Stimulated activated CD8-positive, alpha-beta memory T cell treated with anti-CD3 and anti-CD28 coated beads, Interleukin-2, amount 100 ng/mL, for 48 hours (primary cell): ENCODE measurements around the gene SEMA5A.

Experiments used
- DNase-seq, 2 donors: peaks; one replicate each; pipeline ENCODE4 v3.0.0-alpha.2; 2020; ENCODE audit warnings: low read depth in 2 of 2

SEMA5A gene

GRCh38 chr5:9515436-9515835 is 30.4 kb downstream of the SEMA5A start:
- no peak for DNase-seq

- no peak for DNase-seq
Observed at GRCh38 chr5:9514968-9515367, 30.9 kb downstream of the SEMA5A start.

DNA sequence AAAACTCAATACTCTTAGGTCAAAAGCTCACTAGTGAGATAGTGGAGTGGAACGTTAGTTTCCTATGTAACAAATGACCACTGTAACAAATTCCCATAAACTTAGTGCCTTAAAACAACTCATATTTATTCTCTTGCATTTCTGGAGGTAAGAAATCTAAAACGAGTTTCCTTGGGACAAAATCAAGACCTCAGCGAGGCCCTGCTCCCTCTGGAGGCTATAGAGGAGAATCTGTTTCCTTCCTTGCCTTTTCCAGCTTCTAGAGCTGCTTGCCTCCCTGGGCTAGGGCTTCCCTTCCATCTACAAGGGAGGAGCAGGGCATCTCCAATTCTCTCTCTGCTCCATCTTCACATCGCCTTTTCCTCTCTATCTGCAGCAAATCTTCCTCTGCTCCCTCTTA is 32.0 kb downstream of the SEMA5A start:
- DNase-seq, result no peak

DNA sequence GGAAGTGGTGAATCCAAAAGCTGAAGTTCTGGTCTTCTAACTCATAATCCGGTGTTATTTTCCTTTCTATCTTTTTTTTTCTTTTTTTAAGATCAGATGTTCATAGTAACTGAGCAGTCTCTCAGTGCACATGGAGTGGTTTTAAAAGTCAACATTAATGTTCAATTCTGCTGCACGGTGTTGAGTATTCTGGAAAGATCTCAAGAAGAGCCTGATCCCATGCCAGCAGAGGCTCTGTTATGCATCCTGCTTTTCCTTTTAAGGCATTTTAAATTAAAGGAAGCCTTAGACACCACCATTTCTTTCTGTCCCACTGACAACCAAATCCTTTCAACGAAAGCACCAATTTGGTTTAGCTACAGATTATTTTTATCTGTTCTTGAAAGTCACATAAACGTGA is 33.4 kb downstream of the SEMA5A start:
- no peak for DNase-seq

DNA sequence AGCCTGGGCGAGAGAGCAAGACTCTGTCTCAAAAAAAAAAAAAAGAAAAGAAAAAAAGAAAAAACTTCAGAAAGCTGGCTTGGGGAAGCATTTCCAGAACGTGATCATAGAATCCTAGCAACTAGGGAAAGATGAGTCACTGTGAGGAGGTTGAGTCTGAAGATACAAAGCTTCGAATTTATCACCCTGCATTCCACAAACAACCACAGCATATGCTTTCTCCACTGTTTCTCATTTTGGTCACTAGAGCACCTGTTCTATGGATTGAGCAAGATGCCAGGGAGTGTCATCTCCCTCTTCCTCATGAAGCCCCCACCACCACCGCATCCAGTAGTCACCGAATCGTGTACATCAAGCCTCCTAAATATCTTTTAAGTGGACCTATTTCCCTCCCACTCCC is 37.9 kb downstream of the SEMA5A start:
- DNase-seq, result no peak

DNA sequence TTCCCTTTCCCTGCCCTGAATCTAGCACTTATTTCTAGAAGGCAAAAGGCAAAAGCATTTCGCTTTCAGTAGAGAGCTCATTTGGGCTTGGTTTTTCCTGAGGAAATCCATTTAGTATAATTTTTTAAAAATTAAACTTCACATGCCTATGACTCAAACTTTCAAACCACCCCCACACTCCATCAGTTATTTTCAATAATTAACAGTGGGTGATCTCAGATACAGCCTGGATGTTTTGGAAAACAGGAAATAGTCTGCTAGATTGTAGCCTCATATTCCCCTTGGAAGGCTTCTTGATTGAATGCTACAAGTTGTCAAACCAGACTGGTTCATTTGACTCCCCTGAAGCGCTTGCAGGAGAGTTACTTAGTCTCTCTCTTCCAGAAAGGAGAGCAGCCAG is 40.6 kb downstream of the SEMA5A start:
- no peak for DNase-seq

DNA sequence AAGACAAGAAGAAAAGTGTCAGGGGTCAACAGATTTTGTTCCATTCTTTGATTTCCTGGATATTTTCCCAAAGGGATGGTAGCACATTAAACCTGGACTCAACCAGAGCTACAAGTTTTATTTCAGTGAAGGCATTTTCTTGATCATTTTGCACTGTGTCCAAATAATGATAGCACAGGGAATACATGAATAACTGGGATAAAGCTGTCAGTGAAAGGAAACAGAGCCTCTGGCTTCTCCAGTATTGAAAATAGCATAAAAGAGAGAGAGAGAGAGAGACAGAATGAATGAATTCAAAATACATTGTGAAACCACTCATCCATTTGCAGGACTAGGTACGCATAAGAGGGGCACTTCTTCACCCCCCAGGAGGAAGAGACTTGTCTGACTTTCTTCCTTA is 43.0 kb downstream of the SEMA5A start:
- DNase-seq, result no peak

DNA sequence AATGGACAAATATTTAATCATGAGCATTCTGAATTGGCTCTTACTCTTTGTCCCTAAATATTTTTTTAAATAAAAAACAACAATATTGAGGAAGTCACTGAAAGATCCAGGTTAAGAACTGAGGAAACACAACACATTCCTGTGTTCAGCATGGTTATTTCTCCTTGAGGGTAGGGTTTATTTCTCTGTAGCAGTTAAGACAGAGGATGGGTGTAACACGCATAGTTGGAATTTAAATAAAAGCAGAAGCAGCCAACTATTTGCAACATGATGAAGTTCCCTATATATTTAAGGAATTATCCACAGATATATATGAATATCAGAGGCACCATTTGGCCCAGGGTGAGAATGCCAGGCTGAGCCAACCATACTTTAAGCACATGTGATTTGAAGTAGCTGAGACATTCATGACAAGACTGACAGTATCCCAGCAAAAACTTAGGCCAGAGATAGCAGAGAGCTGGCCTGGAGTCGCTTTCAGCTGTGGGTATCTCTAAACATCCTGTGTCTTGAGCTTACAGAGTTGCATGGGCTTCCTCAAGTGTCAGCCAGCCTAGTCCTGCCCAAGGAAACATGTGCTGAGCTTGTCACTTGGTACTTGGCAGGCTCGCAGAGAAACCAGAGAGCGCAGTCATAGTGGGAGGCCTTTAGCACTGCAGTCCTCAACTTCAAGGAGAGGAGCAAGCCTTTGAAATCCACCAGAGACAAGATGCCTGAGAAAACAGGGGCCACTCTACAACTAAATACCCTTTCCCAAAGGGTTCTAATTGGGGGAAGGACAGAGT is 43.6 kb downstream of the SEMA5A start:
- DNase-seq, result no peak

DNA sequence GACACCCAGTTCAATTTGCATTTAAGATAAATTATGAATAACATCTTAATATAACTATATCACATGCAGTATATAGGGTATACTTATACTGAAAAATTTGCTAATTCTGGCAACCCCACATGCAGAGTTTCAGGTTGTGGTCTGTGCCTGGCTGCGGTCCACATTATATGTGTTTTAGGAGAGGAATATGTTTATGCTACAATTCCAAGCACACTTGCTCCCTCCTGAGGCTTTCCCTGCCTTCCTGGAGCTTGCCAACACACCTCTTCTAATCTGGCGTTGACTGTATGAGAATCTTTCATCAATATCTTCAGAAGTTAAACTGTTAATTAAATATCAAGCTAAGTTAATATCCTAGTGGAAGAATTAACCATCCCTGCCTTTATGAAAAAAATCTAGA is 45.2 kb downstream of the SEMA5A start:
- DNase-seq, result no peak

- DNase-seq, result no peak
Observed at GRCh38 chr5:9500193-9500592, 45.7 kb downstream of the SEMA5A start.

- DNase-seq, result no peak
Observed at GRCh38 chr5:9499498-9499876, 46.4 kb downstream of the SEMA5A start.

DNA sequence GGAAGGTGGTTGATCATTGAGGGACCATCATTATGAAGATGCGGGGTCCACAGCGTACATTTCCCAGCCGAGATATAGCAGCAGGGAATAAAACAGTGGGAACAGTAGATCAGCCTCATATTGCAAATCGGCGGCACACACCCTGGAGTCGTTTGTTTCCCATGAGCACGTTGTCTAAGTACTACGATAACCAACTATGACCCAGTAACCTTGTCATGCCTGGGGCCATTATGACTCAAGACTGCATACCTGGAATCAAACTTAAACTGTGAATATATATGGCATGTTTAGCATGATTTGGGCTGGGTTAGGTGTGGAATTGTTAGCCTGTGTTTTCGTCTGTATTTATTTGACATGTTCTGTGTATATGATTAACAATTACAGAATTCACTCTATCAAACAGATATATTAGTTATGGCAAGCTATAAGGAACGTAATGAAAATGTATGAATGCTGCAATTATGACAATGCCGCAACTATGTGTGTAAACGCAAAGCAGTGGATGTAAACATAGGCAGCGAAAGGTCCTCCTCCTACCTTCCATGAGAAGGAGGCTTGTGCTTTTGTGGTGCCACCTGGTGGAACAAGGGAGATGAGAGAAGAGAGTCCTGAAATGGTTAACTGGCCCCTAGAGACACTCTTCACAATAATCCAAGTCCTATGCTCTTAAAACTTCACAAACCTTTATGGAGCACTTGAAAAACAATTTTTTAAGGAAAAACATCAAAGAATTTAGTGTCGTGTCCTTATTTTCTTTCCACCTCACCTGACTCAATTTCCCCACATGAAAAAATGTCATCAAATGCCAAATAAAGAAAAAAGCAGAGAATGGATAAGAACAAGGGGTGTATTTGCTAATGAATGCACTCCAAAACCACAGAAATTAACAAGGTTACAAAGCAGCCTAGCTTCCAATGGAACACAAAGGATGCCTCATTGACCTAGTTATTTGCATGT is 47.1 kb downstream of the SEMA5A start:
- no peak for DNase-seq

DNA sequence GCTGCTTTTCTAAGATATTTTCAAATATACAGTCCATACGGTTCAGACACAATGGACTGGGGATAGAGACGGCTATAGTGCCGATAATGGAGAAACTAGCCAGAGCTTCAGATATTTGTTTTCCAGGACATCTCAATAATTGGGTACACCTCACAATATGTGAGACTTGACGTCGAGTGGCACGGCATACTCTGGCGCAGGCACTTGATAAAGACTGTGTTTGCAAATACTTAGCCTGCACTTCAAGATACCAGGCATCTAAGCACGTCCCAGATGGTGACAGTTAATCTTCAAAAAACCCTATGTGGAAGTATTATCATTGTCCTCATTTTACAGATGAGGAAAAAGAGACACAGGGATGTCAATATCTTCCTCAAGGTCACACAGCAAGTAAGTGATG is 48.5 kb downstream of the SEMA5A start:
- no peak for DNase-seq

GRCh38 chr5:9496801-9497200 is 49.1 kb downstream of the SEMA5A start:
- no peak for DNase-seq

- DNase-seq, result no peak
Observed at GRCh38 chr5:9495121-9495520, 50.8 kb downstream of the SEMA5A start.

DNA sequence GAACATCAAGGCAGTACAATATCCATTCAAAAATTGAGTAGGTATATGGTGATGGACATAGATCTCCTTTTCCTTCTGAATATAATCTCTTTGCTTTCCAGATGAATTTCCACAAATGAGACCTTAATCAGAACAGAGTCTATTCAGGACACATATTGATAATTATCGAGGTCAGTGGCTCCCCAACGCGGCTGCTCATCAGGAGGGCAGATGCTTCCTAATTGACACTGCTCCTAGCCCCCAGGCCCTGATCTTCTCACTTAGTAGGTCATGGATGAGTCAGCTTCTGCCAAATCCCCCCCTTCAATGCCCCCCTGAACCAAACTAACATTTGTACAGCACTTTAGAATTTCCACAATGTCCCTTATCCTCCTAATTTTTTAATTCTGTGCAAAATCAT is 51.6 kb downstream of the SEMA5A start:
- DNase-seq, result no peak

DNA sequence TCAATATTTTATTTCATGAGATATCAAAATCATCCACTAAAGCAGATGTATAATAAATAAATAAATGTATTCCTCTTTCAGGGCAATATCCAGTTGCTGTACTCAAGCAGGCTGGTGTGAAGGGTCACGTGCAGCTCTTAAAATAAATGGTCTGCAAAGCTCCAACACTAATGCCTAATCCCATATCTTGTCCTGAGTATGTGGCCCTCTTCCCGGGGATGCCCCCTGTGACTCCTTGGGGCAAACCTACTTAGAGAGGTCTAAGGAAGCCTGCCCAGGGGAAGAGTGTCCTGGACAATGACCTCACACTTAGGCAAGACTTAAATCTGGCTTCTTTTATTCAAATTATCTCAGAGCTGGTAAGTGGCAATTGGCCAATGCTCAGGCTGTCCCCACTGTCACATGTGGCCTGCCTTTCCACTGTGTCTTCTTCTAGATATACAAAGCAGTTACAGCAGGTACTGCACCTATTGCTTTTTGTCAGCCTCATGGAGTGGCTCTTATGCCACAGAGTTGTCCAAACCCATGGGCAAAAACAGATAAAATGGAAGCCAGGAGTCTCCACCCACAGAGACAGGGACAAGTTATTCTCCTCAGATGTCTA is 55.3 kb downstream of the SEMA5A start:
- no peak for DNase-seq

- DNase-seq, result no peak
Observed at GRCh38 chr5:9483779-9484178, 62.1 kb downstream of the SEMA5A start.

DNA sequence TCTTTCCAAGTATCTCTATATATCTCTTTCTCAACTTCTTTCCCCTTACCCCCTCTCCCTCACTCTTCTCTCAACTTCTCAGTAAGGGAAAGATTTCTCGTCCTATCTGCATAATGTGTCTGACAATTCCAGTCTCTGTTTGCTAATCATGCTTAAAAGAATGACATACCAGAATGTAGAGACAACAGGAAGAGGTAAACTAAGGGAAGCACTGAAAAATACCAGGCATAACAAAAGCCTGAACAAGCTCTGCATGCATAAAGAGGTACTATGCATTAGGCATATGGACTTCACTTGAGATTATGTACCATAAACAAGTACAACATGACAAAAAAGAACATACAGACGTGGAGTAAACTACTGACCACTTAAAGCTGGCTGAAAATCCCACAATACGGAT is 62.6 kb downstream of the SEMA5A start:
- DNase-seq, result no peak

DNA sequence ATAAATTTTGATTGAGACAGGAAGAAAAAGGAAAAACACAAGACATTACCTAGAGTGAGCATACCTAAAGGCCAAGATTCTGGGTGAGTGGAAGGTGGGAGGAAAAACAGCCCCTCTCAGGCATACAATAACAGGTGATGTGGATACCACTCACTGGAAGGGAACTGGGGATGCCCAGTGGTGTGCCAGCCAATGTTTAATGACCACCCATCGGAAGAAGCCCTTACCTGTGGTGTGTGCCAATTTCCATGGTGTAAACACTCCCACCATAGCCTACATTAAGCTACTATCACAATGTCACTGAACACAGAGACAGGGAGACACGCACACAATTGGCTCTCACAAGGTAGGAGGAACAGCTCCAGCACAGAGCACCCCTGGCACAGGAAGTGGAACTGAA is 63.5 kb downstream of the SEMA5A start:
- no peak for DNase-seq

- DNase-seq, result no peak
Observed at GRCh38 chr5:9480499-9480898, 65.4 kb downstream of the SEMA5A start.

GRCh38 chr5:9479990-9480389 is 65.9 kb downstream of the SEMA5A start:
- DNase-seq, result no peak

- no peak for DNase-seq
Observed at GRCh38 chr5:9479361-9479760, 66.5 kb downstream of the SEMA5A start.
